ENCODE results near the gene PPOX.

GRCh38 chr1:161121834-161122233 is 44.4 kb upstream of the PPOX start:
- TF ChIP-seq CTCF (IDR thresholded peaks at IDR 0.05) (no peak), ZFX (IDR thresholded peaks at IDR 0.05; ENCODE audit: borderline replicate concordance) (no peak)
